ENCODE measurements around the gene OR2S2. TPM values are rescaled to one million over a fixed set of nuclear protein-coding genes. Genes with fewer than 3 reads are reported as not detected.

Gene OR2S2
- total and polyA plus RNA-seq, 2 donors (not counting 3 experiments of a cell fraction or from before 2014, with no cell fraction given): not detected

DNA sequence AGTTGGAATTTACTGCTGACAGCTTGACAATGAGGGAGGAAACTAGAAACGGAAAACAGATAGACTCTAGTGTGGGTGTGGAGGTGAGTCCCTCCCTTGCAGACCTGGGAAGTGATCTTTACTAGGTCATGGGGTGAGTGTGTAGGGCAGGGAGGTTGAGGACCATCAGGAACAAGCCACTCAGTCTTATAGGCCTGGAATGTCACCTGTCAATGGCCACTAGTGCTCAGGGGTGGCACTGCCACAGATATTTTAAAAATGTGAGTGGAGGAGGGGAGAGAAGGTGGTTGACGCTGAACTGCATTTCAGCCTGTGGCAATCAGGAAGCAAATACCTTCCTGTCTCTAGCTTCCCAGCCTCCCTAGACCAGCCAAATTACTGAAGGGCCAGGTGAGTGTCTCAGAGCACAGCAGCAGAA lies 9.0 kb downstream of the OR2S2 start:
- Histone ChIP-seq H3K27ac (ENCODE audit: insufficient read depth, low read depth, low read length) (peak overlapping the region; percentile 44), H3K4me3 (replicated peaks in 1 of 3; ENCODE audit: insufficient read depth in 1 of 3, low read depth in 1 of 3, low read length in 3 of 3) (no peak overlapping the region), H3K36me3 (ENCODE audit: control insufficient read depth in 2 of 2, extremely low read depth in 1 of 2, insufficient read depth in 2 of 2, low read length in 2 of 2) (no peaks in the 10 kb centered on the region), H3K9ac (replicated peaks; ENCODE audit: extremely low read depth, insufficient read depth, low read length) (peak overlapping the region; percentile 34), H3K27me3 (ENCODE audit: control insufficient read depth in 2 of 2, insufficient read depth in 2 of 2, low read length in 2 of 2) (no peaks in the 10 kb centered on the region), H3K4me2 (ENCODE audit: insufficient read depth, low read length) (peak overlapping the region; percentile 20), H3K9me3 (replicated peaks; ENCODE audit: control insufficient read depth, insufficient read depth, low read length) (no peaks in the 10 kb centered on the region), H4K20me1 (replicated peaks; ENCODE audit: control insufficient read depth, extremely low read depth, insufficient read depth, low read length) (no peaks in the 10 kb centered on the region), H2AFZ (ENCODE audit: low read depth, low read length) (peak overlapping the region; percentile 74), H3K79me2 (ENCODE audit: control insufficient read depth, insufficient read depth, low read length) (no peaks in the 10 kb centered on the region), H3K9me1 (replicated peaks; ENCODE audit: control insufficient read depth, extremely low read depth, insufficient read depth, low read length) (no peaks in the 10 kb centered on the region), H3K4me1 (ENCODE audit: control insufficient read depth, extremely low read depth, insufficient read depth, low read length) (peaks cover 41% of the 10 kb centered on the region)
- TF ChIP-seq MYC (IDR thresholded peaks at IDR 0.05; ENCODE audit: low read depth, low read length) (no peak), JUN (IDR thresholded peaks at IDR 0.05; ENCODE audit: borderline replicate concordance, insufficient read depth, insufficient read length, low read depth) (no peak), EZH2 (IDR thresholded peaks at IDR 0.05; ENCODE audit: borderline replicate concordance, low read depth, low read length, severe bottlenecking) (no peak), POLR2AphosphoS5 (IDR thresholded peaks at IDR 0.05; ENCODE audit: insufficient read depth, low read depth, low read length) (no peak), POLR2A (IDR thresholded peaks at IDR 0.05; ENCODE audit: low read depth, low read length) (no peak), GATA2 (IDR thresholded peaks at IDR 0.05; ENCODE audit: insufficient read depth, insufficient read length, low read depth, low read length) (no peak), FOS (IDR thresholded peaks at IDR 0.05; ENCODE audit: borderline replicate concordance, insufficient read depth, low read length) (no peak)
- TF ChIP-seq, protein P1, sequence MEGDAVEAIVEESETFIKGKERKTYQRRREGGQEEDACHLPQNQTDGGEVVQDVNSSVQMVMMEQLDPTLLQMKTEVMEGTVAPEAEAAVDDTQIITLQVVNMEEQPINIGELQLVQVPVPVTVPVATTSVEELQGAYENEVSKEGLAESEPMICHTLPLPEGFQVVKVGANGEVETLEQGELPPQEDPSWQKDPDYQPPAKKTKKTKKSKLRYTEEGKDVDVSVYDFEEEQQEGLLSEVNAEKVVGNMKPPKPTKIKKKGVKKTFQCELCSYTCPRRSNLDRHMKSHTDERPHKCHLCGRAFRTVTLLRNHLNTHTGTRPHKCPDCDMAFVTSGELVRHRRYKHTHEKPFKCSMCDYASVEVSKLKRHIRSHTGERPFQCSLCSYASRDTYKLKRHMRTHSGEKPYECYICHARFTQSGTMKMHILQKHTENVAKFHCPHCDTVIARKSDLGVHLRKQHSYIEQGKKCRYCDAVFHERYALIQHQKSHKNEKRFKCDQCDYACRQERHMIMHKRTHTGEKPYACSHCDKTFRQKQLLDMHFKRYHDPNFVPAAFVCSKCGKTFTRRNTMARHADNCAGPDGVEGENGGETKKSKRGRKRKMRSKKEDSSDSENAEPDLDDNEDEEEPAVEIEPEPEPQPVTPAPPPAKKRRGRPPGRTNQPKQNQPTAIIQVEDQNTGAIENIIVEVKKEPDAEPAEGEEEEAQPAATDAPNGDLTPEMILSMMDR (IDR thresholded peaks at IDR 0.05; ENCODE audit: extremely low read depth in 1 of 2, insufficient read depth in 1 of 2, low read depth in 1 of 2, low read length in 2 of 2): no peak
- TF ChIP-seq, protein P2, sequence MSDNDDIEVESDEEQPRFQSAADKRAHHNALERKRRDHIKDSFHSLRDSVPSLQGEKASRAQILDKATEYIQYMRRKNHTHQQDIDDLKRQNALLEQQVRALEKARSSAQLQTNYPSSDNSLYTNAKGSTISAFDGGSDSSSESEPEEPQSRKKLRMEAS (IDR thresholded peaks at IDR 0.05; ENCODE audit: insufficient read depth, insufficient read length): no peak
- dilution Hi-C loops (cut with MboI; ENCODE audit: extremely low pct_ligation_motif_present, low sequenced_read_pairs): no loop called here
- FAIRE-seq (peak; percentile 12), DNase-seq (ENCODE audit: low read depth, low spot score) (peak; percentile 70)
- ChIA-PET POLR2A (no interaction called here), CTCF (interaction anchor here (0.7 to 1.3 kb wide), 4 partner anchors 11 to 53 kb away, joined by 3 to 5 read pairs (median 4); no protein-coding TSS in a partner anchor)
- BruUV-seq (replicated peaks): no TSS peak
- intact Hi-C loops (cut with micrococcal nuclease): loop anchor here (5.0 kb wide), 1 partner anchor 122 kb away; the partner anchor contains the start of genes FAM221B and TMEM8B

Measured in endothelial cell of umbilical vein (primary cell).